GM23248 (cell line): ENCODE measurements around the gene TEX28.
"Not testable (repeated sequence)": the region's sequence is repeated elsewhere in the genome, so short reads cannot be mapped to it uniquely, and the experiment has no call there.

ENCODE experiments used
- EZH2 ChIP-seq: fragments of 200-600 bp; sonication (generic); IDR thresholded peaks from 2 replicates; pipeline ENCODE4 v1.6.1; 2018; ENCODE audit warnings: antibody characterized with exemption, mild to moderate bottlenecking; ENCODE audit not compliant: insufficient read depth, poor library complexity, severe bottlenecking
- EZH2phosphoT487 ChIP-seq: fragments of 200-600 bp; sonication (generic); IDR thresholded peaks from 2 replicates; pipeline ENCODE4 v1.6.1; 2018; ENCODE audit warnings: antibody characterized with exemption, moderate library complexity, mild to moderate bottlenecking, low read depth; ENCODE audit not compliant: insufficient read depth

DNA sequence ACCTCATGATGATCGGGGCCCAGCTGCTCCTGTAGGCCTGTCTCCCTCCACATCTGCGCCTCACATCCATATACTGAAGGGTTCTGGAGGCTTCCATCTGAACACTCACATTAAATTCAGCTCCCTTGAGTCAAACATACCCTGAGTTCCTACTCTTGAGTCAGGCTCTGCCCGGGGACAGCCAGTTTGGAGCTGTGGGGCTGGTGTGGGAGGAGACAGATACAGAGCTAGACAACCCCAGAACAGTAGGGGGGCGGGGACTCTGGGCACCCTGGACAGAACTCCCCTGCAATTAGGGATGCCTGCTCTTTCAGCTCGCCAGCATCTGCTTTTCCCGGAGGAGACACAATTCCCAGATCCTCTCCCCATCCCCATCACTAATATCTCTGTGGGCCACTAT, 31.9 kb downstream of the TEX28 start:
- TF ChIP-seq EZH2phosphoT487, EZH2: not testable (repeated sequence)
